H1 (cell line): Measurements from ENCODE around the gene SNU13. TPM values are rescaled to one million over a fixed set of nuclear protein-coding genes. Genes with fewer than 3 reads are reported as not detected.
A peak's percentile ranks its signal among the peaks of the same experiment; 100 is the strongest.

Source experiments
- CTCF ChIA-PET: fragments of 300-600 bp; sonication (Branson Sonifier 250); formaldehyde crosslinking; loops from one replicate; lab custom pipeline; 2021; ENCODE audit not compliant: partially characterized antibody; lab: Charles Lee
- POLR2A ChIA-PET: fragments of 300-600 bp; sonication (Branson Sonifier 250); formaldehyde crosslinking; loops from one replicate; lab custom pipeline; 2021; ENCODE audit warnings: inconsistent platforms; ENCODE audit not compliant: partially characterized antibody; lab: Charles Lee
- DNase-seq, 2 experiments: peaks; one replicate each; pipeline versions ENCODE4 v3.0.0 to v3.0.0-alpha.2; 2010 to 2022; ENCODE audit warnings: low spot score in 2 of 2, low read depth in 1 of 2, mixed read lengths in 1 of 2
- FAIRE-seq: peaks from 2 replicates; lab custom pipeline; 2011; peaks lifted over from hg19 to GRCh38; lab: Jason Lieb, UNC
- H2AFZ ChIP-seq: 2 replicates; pipeline ENCODE4 v1.8.1; 2012; ENCODE audit warnings: low read length, inconsistent platforms
- H2AK5ac ChIP-seq: 2 replicates; pipeline ENCODE4 v1.6.1; 2013; ENCODE audit warnings: low read depth, low read length
- H2BK120ac ChIP-seq: replicated peaks from 2 replicates; pipeline ENCODE3; 2013; ENCODE audit warnings: low read depth, low read length, inconsistent platforms
- H2BK12ac ChIP-seq: 2 replicates; pipeline ENCODE4 v1.6.1; 2013; ENCODE audit warnings: low read depth, low read length
- H2BK15ac ChIP-seq: 2 replicates; pipeline ENCODE4 v1.6.1; 2013; ENCODE audit warnings: low read length
- H2BK20ac ChIP-seq: 2 replicates; pipeline ENCODE4 v1.6.1; 2013; ENCODE audit warnings: low read length
- H2BK5ac ChIP-seq: 2 replicates; pipeline ENCODE4 v1.6.1; 2013; ENCODE audit warnings: low read depth, low read length
- H3K14ac ChIP-seq: 2 replicates; pipeline ENCODE4 v1.6.1; 2013; ENCODE audit warnings: inconsistent platforms; ENCODE audit not compliant: insufficient read length
- H3K18ac ChIP-seq: 2 replicates; pipeline ENCODE4 v1.6.1; 2013; ENCODE audit warnings: low read length; ENCODE audit errors: extremely low read depth
- H3K23ac ChIP-seq: 2 replicates; pipeline ENCODE4 v1.6.1; 2013; ENCODE audit warnings: inconsistent platforms; ENCODE audit not compliant: insufficient read length
- H3K23me2 ChIP-seq: 2 replicates; pipeline ENCODE4 v1.6.1; 2013; ENCODE audit warnings: low read depth, low read length
- H3K27ac ChIP-seq: 2 replicates; pipeline ENCODE4 v1.6.1; 2011; ENCODE audit warnings: low read depth, low read length, inconsistent platforms
- H3K27me3 ChIP-seq, 4 experiments: replicated peaks in 1 of 4; 1 replicate in 1 of 4; 2 replicates in 3 of 4; pipeline versions ENCODE4 v1.6.1 to v1.8.1; 2011 to 2013; ENCODE audit warnings: low read length in 3 of 4, mild to moderate bottlenecking in 3 of 4, inconsistent platforms in 2 of 4, mixed read lengths in 2 of 4, moderate library complexity in 1 of 4; ENCODE audit not compliant: control insufficient read depth in 3 of 4, insufficient read depth in 3 of 4; ENCODE audit errors: extremely low read depth in 1 of 4
- H3K36me3 ChIP-seq, 4 experiments: 2 replicates each; pipeline versions ENCODE4 v1.6.1 to v1.8.1; 2011 to 2013; ENCODE audit warnings: mild to moderate bottlenecking in 4 of 4, low read length in 3 of 4, moderate library complexity in 2 of 4, control low read depth in 1 of 4, inconsistent platforms in 1 of 4; ENCODE audit not compliant: insufficient read depth in 4 of 4, control insufficient read depth in 2 of 4
- H3K4ac ChIP-seq: replicated peaks from 2 replicates; pipeline ENCODE3; 2013; ENCODE audit warnings: low read length, low read depth, mixed read lengths, inconsistent platforms; ENCODE audit not compliant: insufficient read length
- H3K4me1 ChIP-seq, 4 experiments: replicated peaks in 1 of 4; 1 replicate in 1 of 4; 2 replicates in 3 of 4; pipeline versions ENCODE4 v1.6.1 to v1.8.1; 2011 to 2013; ENCODE audit warnings: low read length in 3 of 4, inconsistent platforms in 2 of 4, mixed read lengths in 1 of 4; ENCODE audit not compliant: insufficient read depth in 4 of 4, control insufficient read depth in 3 of 4
- H3K4me2 ChIP-seq, 2 experiments: 2 replicates each; pipeline versions ENCODE4 v1.6.1 to v1.8.1; 2011 to 2013; ENCODE audit warnings: low read depth in 2 of 2, low read length in 2 of 2, control low read depth in 1 of 2, inconsistent platforms in 1 of 2, mild to moderate bottlenecking in 1 of 2; ENCODE audit not compliant: insufficient read depth in 1 of 2
- H3K4me3 ChIP-seq, 4 experiments: fragments of 200-600, 300-600 bp in 1 of 4; sonication (generic), shearing (Covaris generic), sonication (Bioruptor Twin) in 1 of 4; 2 replicates each; pipeline versions ENCODE4 v1.5.1 to v1.8.1; 2011 to 2016; ENCODE audit warnings: low read length in 4 of 4, low read depth in 3 of 4, control low read depth in 2 of 4, inconsistent platforms in 2 of 4, mild to moderate bottlenecking in 2 of 4, mixed read lengths in 1 of 4, moderate library complexity in 1 of 4; ENCODE audit not compliant: insufficient read depth in 2 of 4; ENCODE audit errors: extremely low read depth in 1 of 4
- H3K56ac ChIP-seq: replicated peaks from 2 replicates; pipeline ENCODE3; 2013; ENCODE audit warnings: low read depth, mild to moderate bottlenecking, mixed read lengths, low read length, inconsistent platforms; ENCODE audit not compliant: insufficient read length
- H3K79me1 ChIP-seq: 2 replicates; pipeline ENCODE4 v1.6.1; 2013; ENCODE audit warnings: low read depth, low read length, control low read depth
- H3K79me2 ChIP-seq, 2 experiments: 2 replicates each; pipeline versions ENCODE4 v1.6.1 to v1.8.1; 2012 to 2013; ENCODE audit warnings: low read length in 2 of 2, mild to moderate bottlenecking in 2 of 2, inconsistent platforms in 1 of 2; ENCODE audit not compliant: insufficient read depth in 2 of 2, control insufficient read depth in 1 of 2
- H3K9ac ChIP-seq, 4 experiments: replicated peaks in 1 of 4; 1 replicate in 1 of 4; 2 replicates in 3 of 4; pipeline versions ENCODE4 v1.6.1 to v1.8.1; 2011 to 2013; ENCODE audit warnings: low read depth in 3 of 4, low read length in 3 of 4, control low read depth in 2 of 4, mild to moderate bottlenecking in 2 of 4, moderate library complexity in 2 of 4, inconsistent platforms in 1 of 4; ENCODE audit errors: extremely low read depth in 1 of 4
- H3K9me3 ChIP-seq, 2 experiments: 2 replicates each; pipeline versions ENCODE4 v1.6.1 to v1.8.1; 2012 to 2013; ENCODE audit warnings: mild to moderate bottlenecking in 2 of 2, moderate library complexity in 2 of 2, control low read depth in 1 of 2, inconsistent platforms in 1 of 2, low read depth in 1 of 2, low read length in 1 of 2, mixed read lengths in 1 of 2; ENCODE audit not compliant: insufficient read depth in 2 of 2
- H4K20me1 ChIP-seq, 2 experiments: replicated peaks in 1 of 2; 2 replicates each; pipeline versions ENCODE3 to v1.8.1; 2011 to 2013; ENCODE audit warnings: inconsistent platforms in 2 of 2, low read length in 2 of 2, mild to moderate bottlenecking in 1 of 2; ENCODE audit not compliant: insufficient read depth in 2 of 2, control insufficient read depth in 1 of 2
- H4K5ac ChIP-seq: 2 replicates; pipeline ENCODE4 v1.6.1; 2013; ENCODE audit warnings: low read length, low read depth, mixed read lengths, inconsistent platforms; ENCODE audit not compliant: insufficient read length
- H4K8ac ChIP-seq: 2 replicates; pipeline ENCODE4 v1.8.0; 2013; ENCODE audit warnings: mild to moderate bottlenecking, moderate library complexity, low read length, inconsistent platforms; ENCODE audit not compliant: insufficient read depth; ENCODE audit errors: extremely low read depth
- H4K91ac ChIP-seq: replicated peaks from 2 replicates; pipeline ENCODE3; 2013; ENCODE audit warnings: low read length, mixed read lengths, inconsistent platforms; ENCODE audit not compliant: insufficient read length
- CTCF ChIP-seq, 3 experiments: IDR thresholded peaks; 1 replicate in 2 of 3; 2 replicates in 1 of 3; pipeline versions ENCODE4 v1.5.1 to v1.6.1; 2011; ENCODE audit warnings: low read length in 3 of 3, mild to moderate bottlenecking in 3 of 3, inconsistent platforms in 2 of 3, low read depth in 1 of 3, moderate library complexity in 1 of 3; ENCODE audit not compliant: insufficient read depth in 1 of 3; ENCODE audit errors: control extremely low read depth in 1 of 3
- RAD21 ChIP-seq, 2 experiments: IDR thresholded peaks in 1 of 2; conservative IDR thresholded peaks in 1 of 2; 2 replicates each; pipeline ENCODE4 v1.6.1; 2011; ENCODE audit warnings: low read depth in 2 of 2, low read length in 2 of 2, improper control_type of control experiment in 1 of 2, inconsistent platforms in 1 of 2, mild to moderate bottlenecking in 1 of 2, moderate library complexity in 1 of 2
- ZNF274 ChIP-seq: IDR thresholded peaks from 2 replicates; pipeline ENCODE4 v1.7.0; 2012; ENCODE audit warnings: low read length, borderline replicate concordance; ENCODE audit errors: extremely low read depth
- WGBS, 2 experiments: shearing (Covaris generic) in 1 of 2; methylation state at CpG; one replicate each; pipeline versions ENCODE4 v1.1.6 to v1.1.7; 2013 to 2015; ENCODE audit warnings: low lambda C conversion rate in 2 of 2, mixed read lengths in 2 of 2, inconsistent platforms in 1 of 2, low coverage in 1 of 2, missing lambda C conversion rate in 1 of 2; ENCODE audit not compliant: insufficient replicate concordance in 2 of 2, insufficient coverage in 1 of 2, insufficient read length in 1 of 2; ENCODE audit errors: extremely low coverage in 1 of 2, missing lambda C conversion rate in 1 of 2; 5-methylcytosine and 5-hydroxymethylcytosine counted together
- polyA plus RNA-seq, 7 experiments: library from polyadenylated mRNA; depleted of rRNA in 3 of 7; stranded (reverse) in 5 of 7; unstranded in 2 of 7; fragments of >200 nt in 5 of 7; fragments of 200-250 nt in 2 of 7; gene quantifications; 1 replicate in 5 of 7; 2 replicates in 1 of 7; 4 replicates in 1 of 7; pipeline versions ENCODE4 v1.2.1 to v1.2.3, GENCODE V29; 2011 to 2013; ENCODE audit warnings: missing spikeins in 2 of 7, mixed read lengths in 2 of 7
- total RNA-seq: library from RNA; stranded (reverse); fragmentation: NEBNext Ultra II Directional; extraction: Animal tissue kit (Norgen Biotek cat#: 25700); gene quantifications from 2 replicates; pipeline ENCODE4 v1.2.1, GENCODE V29; 2021

SNU13 gene
- total and polyA plus RNA-seq, 2 of the 8 experiments (the other 6 are each of a cell fraction or from before 2014, with no cell fraction given): 241 to 281 TPM

GRCh38 chr22:41672780-41673509 lies 15.7 kb downstream of the SNU13 start:
- Histone ChIP-seq H3K23ac (no peak overlapping the region), H2BK12ac (no peak overlapping the region), H4K8ac (no peak overlapping the region), H3K4me2 (no peak overlapping the region), H2BK15ac (no peak overlapping the region), H2BK20ac (no peak overlapping the region), H3K14ac (no peak overlapping the region), H3K79me2 (peaks cover 0 to 11% of the 10 kb centered on the region in 2 experiments; a peak in 1 of 4 replicates), H4K20me1 (peaks cover 6 to 11% of the 10 kb centered on the region in 2 experiments), H3K27ac (no peak overlapping the region), H3K9me3 (no peaks in the 10 kb centered on the region), H2BK5ac (no peak overlapping the region), H3K56ac (no peak overlapping the region), H3K18ac (no peak overlapping the region), H4K5ac (no peak overlapping the region), H2BK120ac (no peak overlapping the region), H2AK5ac (no peak overlapping the region), H3K27me3 (no peaks in the 10 kb centered on the region), H3K4ac (no peak overlapping the region), H3K9ac (no peak overlapping the region), H3K23me2 (no peaks in the 10 kb centered on the region), H2AFZ (no peak overlapping the region), H3K79me1 (peaks cover 10% of the 10 kb centered on the region), H3K4me3 (no peak overlapping the region), H3K4me1 (no peaks in the 10 kb centered on the region), H3K36me3 (peaks cover 3 to 21% (median 10%) of the 10 kb centered on the region in 4 experiments; a peak in 7 of 8 replicates), H4K91ac (no peak overlapping the region)
- ChIA-PET CTCF (interaction anchor here (0.6 to 2.1 kb wide), 8 partner anchors 10 to 327 kb away, joined by 3 to 6 read pairs (median 4); partner anchors contain the start of gene SNU13), POLR2A (interaction anchor here (1.4 kb wide), 1 partner anchor 51 kb away, joined by 5 read pairs; no protein-coding TSS in a partner anchor)
- DNase-seq: no peak
- peak in 1 of 2 experiments; percentile 7; a peak in 1 of 4 replicates for TF ChIP-seq RAD21 (IDR thresholded peaks at IDR 0.05 in 1 of 2, conservative IDR thresholded peaks at IDR 0.05 in 1 of 2; ENCODE audit: low read depth in 2 of 2, low read length in 2 of 2)
- no peak for TF ChIP-seq ZNF274
- TF ChIP-seq CTCF (IDR thresholded peaks at IDR 0.05; ENCODE audit: control extremely low read depth in 1 of 3, insufficient read depth in 1 of 3, low read depth in 1 of 3, low read length in 3 of 3): peak in 1 of 3 experiments; percentile 26; a peak in 1 of 4 replicates
- WGBS, 2 experiments: 80% methylated on average over 6 of the region's 6 CpGs; no CpG with 5 or more reads in 1 of the 2 experiments
- no peak for FAIRE-seq
